ENCODE results near the gene ACSM4. TPM values are rescaled to one million over a fixed set of nuclear protein-coding genes. Genes with fewer than 3 reads are reported as not detected.
"Not testable (repeated sequence)": the region's sequence is repeated elsewhere in the genome, so short reads cannot be mapped to it uniquely, and the experiment has no call there.

The ACSM4 gene
- total RNA-seq, 2 donors from 2014 or later = not detected

- ATAC-seq = no peak
- TF ChIP-seq CTCF (IDR thresholded peaks at IDR 0.05) (no peak), POLR2A (IDR thresholded peaks at IDR 0.05) (no peak)
- intact Hi-C loops (cut with DNase I) = no loop called here
Observed at GRCh38 chr12:7271893-7272514, 31.9 kb upstream of the ACSM4 start.

GRCh38 chr12:7275482-7275881, 28.4 kb upstream of the ACSM4 start:
- ATAC-seq; H3K4me1 ChIP-seq; H3K9me3 ChIP-seq; DNase-seq; intact Hi-C loops (cut with DNase I); H3K4me3 ChIP-seq; H3K36me3 ChIP-seq (replicated peaks in 1 of 2; ENCODE audit: insufficient read depth in 1 of 2, low read depth in 2 of 2); H3K27ac ChIP-seq; H3K27me3 ChIP-seq: not testable (repeated sequence)

More at GRCh38 chr12:7271893-7272514, 31.9 kb upstream of the ACSM4 start:
- no peak for DNase-seq
- H3K9me3 ChIP-seq = no peaks in the 10 kb centered on the region
- WGBS, 2 donors = 78 to 90% methylated on average over 5 of the region's 5 CpGs
- no peaks in the 10 kb centered on the region for H3K36me3 ChIP-seq (replicated peaks in 1 of 2; ENCODE audit: insufficient read depth in 1 of 2, low read depth in 2 of 2)
- no peaks in the 10 kb centered on the region for H3K27me3 ChIP-seq
- H3K4me3 ChIP-seq = no peak overlapping the region
- H3K4me1 ChIP-seq = no peaks in the 10 kb centered on the region
- H3K27ac ChIP-seq = no peak overlapping the region

GRCh38 chr12:7282844-7283243, 21.0 kb upstream of the ACSM4 start:
- no peak for TF ChIP-seq CTCF (IDR thresholded peaks at IDR 0.05)
- TF ChIP-seq POLR2A (IDR thresholded peaks at IDR 0.05) = no peak
- intact Hi-C loops (cut with DNase I) = no loop called here
- Histone ChIP-seq H3K4me1 (no peaks in the 10 kb centered on the region), H3K4me3 (no peak overlapping the region), H3K27me3 (no peaks in the 10 kb centered on the region), H3K36me3 (replicated peaks in 1 of 2; ENCODE audit: insufficient read depth in 1 of 2, low read depth in 2 of 2) (no peaks in the 10 kb centered on the region), H3K27ac (no peak overlapping the region), H3K9me3 (peaks cover 0 to 5% (median 0%) of the 10 kb centered on the region in 3 donors)
- ATAC-seq (no peak), DNase-seq (no peak)
- WGBS, 2 donors = 59 to 67% methylated on average over 2 of the region's 2 CpGs

- Histone ChIP-seq H3K27ac (no peak overlapping the region), H3K4me1 (no peaks in the 10 kb centered on the region), H3K9me3 (peaks cover 0 to 5% (median 0%) of the 10 kb centered on the region in 3 donors), H3K4me3 (no peak overlapping the region), H3K36me3 (replicated peaks in 1 of 2; ENCODE audit: insufficient read depth in 1 of 2, low read depth in 2 of 2) (no peaks in the 10 kb centered on the region), H3K27me3 (no peaks in the 10 kb centered on the region)
- intact Hi-C loops (cut with DNase I) = no loop called here
- DNase-seq (no peak), ATAC-seq (no peak)
- 38 to 46% methylated on average over 2 of the region's 2 CpGs for WGBS, 2 donors
- TF ChIP-seq CTCF (IDR thresholded peaks at IDR 0.05) = no peak
- no peak for TF ChIP-seq POLR2A (IDR thresholded peaks at IDR 0.05)
Observed at GRCh38 chr12:7289743-7290142, 14.1 kb upstream of the ACSM4 start.

GRCh38 chr12:7290588-7290987, 13.3 kb upstream of the ACSM4 start:
- ATAC-seq; H3K4me3 ChIP-seq; H3K9me3 ChIP-seq; DNase-seq; intact Hi-C loops (cut with DNase I); H3K4me1 ChIP-seq; H3K27me3 ChIP-seq; H3K27ac ChIP-seq; H3K36me3 ChIP-seq (replicated peaks in 1 of 2; ENCODE audit: insufficient read depth in 1 of 2, low read depth in 2 of 2): not testable (repeated sequence)
- 13 to 19% methylated on average over 1 of the region's 1 CpG for WGBS, 2 donors

- WGBS, 2 donors = 49 to 51% methylated on average over 2 of the region's 2 CpGs
- H3K27ac ChIP-seq = no peak overlapping the region
- H3K4me3 ChIP-seq = no peak overlapping the region
- intact Hi-C loops (cut with DNase I) = no loop called here
- no peak for DNase-seq
- no peaks in the 10 kb centered on the region for H3K4me1 ChIP-seq
- no peak for TF ChIP-seq CTCF (IDR thresholded peaks at IDR 0.05)
- no peak for TF ChIP-seq POLR2A (IDR thresholded peaks at IDR 0.05)
- H3K27me3 ChIP-seq = no peaks in the 10 kb centered on the region
- H3K36me3 ChIP-seq (replicated peaks in 1 of 2; ENCODE audit: insufficient read depth in 1 of 2, low read depth in 2 of 2) = no peaks in the 10 kb centered on the region
- ATAC-seq = no peak
- H3K9me3 ChIP-seq = no peaks in the 10 kb centered on the region
Observed at GRCh38 chr12:7292300-7292699, 11.6 kb upstream of the ACSM4 start.

All from body of pancreas (tissue), 4 donors.